Skeletal muscle satellite cell (primary cell): ENCODE measurements around the gene PKD2.

ENCODE experiments used
- H3K27me3 ChIP-seq: 2 replicates; pipeline ENCODE4 v1.7.0; 2013; ENCODE audit warnings: low read length; ENCODE audit not compliant: control insufficient read depth, insufficient read depth
- H3K36me3 ChIP-seq: 2 replicates; pipeline ENCODE4 v1.7.0; 2013; ENCODE audit warnings: mild to moderate bottlenecking, control low read depth, low read length; ENCODE audit not compliant: insufficient read depth
- H3K4me1 ChIP-seq: 2 replicates; pipeline ENCODE4 v1.7.0; 2013; ENCODE audit warnings: low read length; ENCODE audit not compliant: control insufficient read depth, insufficient read depth
- H3K4me2 ChIP-seq: 2 replicates; pipeline ENCODE4 v1.7.0; 2013; ENCODE audit warnings: mild to moderate bottlenecking, low read length
- H3K4me3 ChIP-seq: 2 replicates; pipeline ENCODE4 v1.7.0; 2013; ENCODE audit warnings: low read length
- H3K9ac ChIP-seq: 2 replicates; pipeline ENCODE4 v1.7.0; 2013; ENCODE audit warnings: mild to moderate bottlenecking, low read depth, low read length, moderate library complexity
- H3K9me3 ChIP-seq: replicated peaks from 2 replicates; pipeline ENCODE4 v1.7.0; 2013; ENCODE audit warnings: mild to moderate bottlenecking, control low read depth, low read length

The PKD2 gene

DNA sequence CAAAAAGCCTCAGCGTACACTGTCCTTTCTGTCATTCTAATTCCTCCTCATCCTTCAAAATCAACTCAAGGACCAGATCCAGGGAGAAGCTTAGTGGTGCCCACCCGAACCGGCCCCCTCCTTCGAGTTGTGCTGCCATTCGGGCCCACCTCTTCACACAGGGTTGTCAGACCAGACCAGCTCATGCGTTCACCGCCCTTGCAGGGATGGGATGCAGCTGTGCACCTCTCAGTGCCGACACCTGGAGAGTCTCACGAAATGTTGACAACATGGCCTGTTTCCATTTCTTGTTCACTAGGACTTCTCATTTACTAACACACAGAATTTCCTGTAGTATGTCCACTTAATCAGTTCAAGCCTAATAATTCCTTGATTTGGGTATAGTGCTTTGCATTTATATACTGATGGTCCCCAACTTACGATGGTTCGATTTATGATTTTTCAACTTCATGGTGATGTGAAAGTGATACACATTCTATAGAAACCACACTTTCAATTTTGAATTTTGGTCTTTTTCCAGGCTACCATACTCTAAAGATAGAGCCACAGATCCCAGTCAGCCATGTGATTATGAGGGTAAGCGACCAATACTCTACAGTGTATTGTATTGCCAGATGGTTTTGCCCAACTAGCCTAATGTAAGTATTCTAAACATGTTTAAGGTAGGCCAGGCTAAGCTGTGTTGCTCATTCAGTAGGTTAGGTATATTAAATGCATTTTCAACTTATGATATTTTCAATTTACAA, 23.3 kb downstream of the PKD2 start:
- Histone ChIP-seq H3K27me3 (no peaks in the 10 kb centered on the region), H3K4me3 (no peak overlapping the region), H3K4me2 (no peak overlapping the region), H3K9ac (no peak overlapping the region), H3K9me3 (no peaks in the 10 kb centered on the region), H3K4me1 (peaks cover 23% of the 10 kb centered on the region), H3K36me3 (peaks cover 32% of the 10 kb centered on the region)

DNA sequence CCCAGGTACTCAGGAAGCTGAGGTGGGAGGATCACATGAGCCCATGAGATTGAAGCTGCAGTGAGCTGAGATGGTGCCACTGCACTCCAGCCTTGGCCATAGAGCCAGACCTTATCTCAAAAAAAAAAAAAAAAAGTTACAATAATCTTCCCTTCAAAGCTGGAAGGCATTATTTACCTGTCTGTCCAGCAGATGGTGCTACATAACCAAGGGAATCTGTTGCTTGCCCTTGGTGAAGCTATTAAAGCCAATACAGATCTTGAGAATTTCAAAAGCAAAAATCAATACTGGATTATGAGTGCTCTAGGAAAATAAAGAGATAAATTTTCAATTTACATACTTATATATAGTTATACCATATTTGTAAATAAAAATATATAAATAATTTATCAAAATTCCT, 25.9 kb downstream of the PKD2 start:
- H3K36me3 ChIP-seq: peaks cover 50% of the 10 kb centered on the region
- no peaks in the 10 kb centered on the region for H3K27me3 ChIP-seq
- H3K4me3 ChIP-seq: no peak overlapping the region
- H3K4me2 ChIP-seq: no peak overlapping the region
- H3K9ac ChIP-seq: no peak overlapping the region
- no peaks in the 10 kb centered on the region for H3K9me3 ChIP-seq
- H3K4me1 ChIP-seq: peaks cover 14% of the 10 kb centered on the region

DNA sequence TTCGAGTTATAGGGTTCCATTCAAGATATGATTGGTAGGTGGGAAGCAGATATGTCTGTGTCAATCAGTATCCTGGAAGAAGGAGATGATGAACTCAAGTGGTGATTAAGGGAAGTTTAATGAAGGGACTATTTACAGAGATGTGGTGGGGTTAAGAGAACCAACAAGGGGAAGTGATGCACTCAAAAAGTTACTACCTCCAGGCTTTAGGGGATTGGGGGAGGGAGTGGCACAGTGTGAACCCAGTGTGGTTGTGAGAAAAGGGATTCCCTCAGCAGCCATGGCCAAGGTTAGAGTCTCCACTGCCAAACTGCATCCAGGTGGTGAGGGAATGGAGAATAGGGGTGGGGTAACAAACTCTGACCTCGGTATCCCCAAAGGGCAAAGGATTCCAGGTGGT, 27.9 kb downstream of the PKD2 start:
- H3K4me3 ChIP-seq: no peak overlapping the region
- H3K9me3 ChIP-seq: no peaks in the 10 kb centered on the region
- H3K27me3 ChIP-seq: no peaks in the 10 kb centered on the region
- peaks cover 62% of the 10 kb centered on the region for H3K36me3 ChIP-seq
- H3K4me1 ChIP-seq: peaks cover 3% of the 10 kb centered on the region
- no peak overlapping the region for H3K9ac ChIP-seq
- H3K4me2 ChIP-seq: no peak overlapping the region

DNA sequence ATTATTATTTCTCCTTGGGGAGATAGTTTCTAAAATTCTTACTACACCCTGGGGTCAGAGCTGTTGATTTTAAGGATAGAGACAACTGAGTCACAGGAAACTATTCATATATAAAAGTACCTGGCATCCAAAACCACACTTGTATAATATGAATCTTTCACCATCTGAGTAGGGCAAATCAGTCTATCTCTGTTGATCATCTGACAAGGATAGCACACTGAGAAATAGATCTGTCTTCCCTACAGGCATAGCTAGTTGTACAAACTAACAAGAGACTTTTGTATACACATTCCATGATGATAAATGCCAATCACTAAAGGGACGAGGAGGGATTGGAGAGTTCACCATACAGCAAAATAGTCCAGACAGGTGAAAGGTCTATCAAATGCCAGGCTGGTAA, 30.0 kb downstream of the PKD2 start:
- H3K27me3 ChIP-seq: no peaks in the 10 kb centered on the region
- H3K4me3 ChIP-seq: no peak overlapping the region
- no peaks in the 10 kb centered on the region for H3K9me3 ChIP-seq
- no peak overlapping the region for H3K9ac ChIP-seq
- H3K4me1 ChIP-seq: peaks cover 5% of the 10 kb centered on the region
- H3K36me3 ChIP-seq: peaks cover 77% of the 10 kb centered on the region
- H3K4me2 ChIP-seq: no peak overlapping the region

GRCh38 chr4:88037936-88038335, 30.5 kb downstream of the PKD2 start:
- Histone ChIP-seq H3K36me3 (peaks cover 80% of the 10 kb centered on the region), H3K9ac (no peak overlapping the region), H3K4me1 (peaks cover 9% of the 10 kb centered on the region), H3K4me3 (no peak overlapping the region), H3K4me2 (no peak overlapping the region), H3K9me3 (no peaks in the 10 kb centered on the region), H3K27me3 (no peaks in the 10 kb centered on the region)

DNA sequence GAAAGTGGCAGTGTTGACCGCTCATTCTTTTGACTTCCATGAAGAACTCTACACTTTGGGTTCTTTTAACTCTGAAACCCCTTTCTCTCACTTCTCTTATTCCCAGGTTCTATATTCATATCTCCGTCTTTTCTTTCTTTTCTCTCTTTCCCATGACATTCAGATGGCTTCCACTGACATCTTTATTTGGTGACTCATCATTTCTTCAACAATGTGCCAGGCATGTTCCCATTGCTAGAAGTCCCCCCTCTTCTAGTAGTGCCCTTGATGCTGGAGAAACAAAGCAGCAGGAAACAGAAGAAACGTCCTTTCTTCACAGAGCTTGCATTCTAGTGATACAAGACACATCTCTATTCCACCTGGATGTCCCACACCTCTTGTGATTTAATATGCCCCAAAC, 33.3 kb downstream of the PKD2 start:
- H3K9ac ChIP-seq: no peak overlapping the region
- no peak overlapping the region for H3K4me3 ChIP-seq
- peaks cover 91% of the 10 kb centered on the region for H3K36me3 ChIP-seq
- H3K4me2 ChIP-seq: no peak overlapping the region
- H3K9me3 ChIP-seq: no peaks in the 10 kb centered on the region
- H3K4me1 ChIP-seq: peaks cover 16% of the 10 kb centered on the region
- no peaks in the 10 kb centered on the region for H3K27me3 ChIP-seq

DNA sequence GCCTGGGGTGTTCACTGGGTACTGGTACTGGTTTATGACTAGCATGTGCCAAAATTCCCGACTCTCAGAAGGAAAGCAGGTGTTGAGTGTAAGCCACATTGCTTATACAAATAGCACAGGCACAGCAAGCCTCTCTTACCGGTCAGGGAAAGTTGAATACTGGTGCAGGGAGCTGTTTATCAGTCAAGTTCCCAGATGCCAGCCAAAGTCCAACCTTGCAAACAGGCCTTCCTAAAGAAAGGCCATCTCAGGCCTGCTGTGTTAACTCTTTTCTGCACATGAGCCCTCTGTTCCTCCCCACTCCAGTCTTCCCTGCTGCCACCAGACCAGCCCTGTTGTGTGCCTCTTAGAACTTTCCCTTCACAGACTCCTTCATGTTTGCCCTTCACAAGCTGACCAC, 34.2 kb downstream of the PKD2 start:
- Histone ChIP-seq H3K4me1 (peaks cover 16% of the 10 kb centered on the region), H3K36me3 (peaks cover 90% of the 10 kb centered on the region), H3K27me3 (no peaks in the 10 kb centered on the region)

GRCh38 chr4:88043001-88043400, 35.6 kb downstream of the PKD2 start:
- Histone ChIP-seq H3K36me3 (peaks cover 90% of the 10 kb centered on the region), H3K9me3 (no peaks in the 10 kb centered on the region), H3K4me2 (no peak overlapping the region), H3K4me3 (no peak overlapping the region), H3K9ac (no peak overlapping the region), H3K4me1 (peaks cover 16% of the 10 kb centered on the region), H3K27me3 (no peaks in the 10 kb centered on the region)

More for the DNA sequence above, 34.2 kb downstream of the PKD2 start:
- Histone ChIP-seq H3K9ac (no peak overlapping the region), H3K4me2 (no peak overlapping the region), H3K4me3 (no peak overlapping the region), H3K9me3 (no peaks in the 10 kb centered on the region)

GRCh38 chr4:88043586-88044340, 36.3 kb downstream of the PKD2 start:
- H3K36me3 ChIP-seq: peaks cover 90% of the 10 kb centered on the region
- no peaks in the 10 kb centered on the region for H3K9me3 ChIP-seq
- H3K27me3 ChIP-seq: no peaks in the 10 kb centered on the region
- H3K4me1 ChIP-seq: peaks cover 16% of the 10 kb centered on the region
- no peak overlapping the region for H3K9ac ChIP-seq
- H3K4me3 ChIP-seq: no peak overlapping the region
- no peak overlapping the region for H3K4me2 ChIP-seq

GRCh38 chr4:88045021-88045420, 37.6 kb downstream of the PKD2 start:
- Histone ChIP-seq H3K4me1 (peaks cover 16% of the 10 kb centered on the region), H3K36me3 (peaks cover 83% of the 10 kb centered on the region), H3K4me3 (no peak overlapping the region), H3K4me2 (no peak overlapping the region), H3K27me3 (no peaks in the 10 kb centered on the region), H3K9ac (no peak overlapping the region), H3K9me3 (no peaks in the 10 kb centered on the region)

GRCh38 chr4:88054229-88054628, 46.8 kb downstream of the PKD2 start:
- peaks cover 59% of the 10 kb centered on the region for H3K36me3 ChIP-seq
- H3K9me3 ChIP-seq: no peaks in the 10 kb centered on the region
- H3K27me3 ChIP-seq: no peaks in the 10 kb centered on the region
- H3K9ac ChIP-seq: no peak overlapping the region
- H3K4me3 ChIP-seq: no peak overlapping the region
- H3K4me2 ChIP-seq: no peak overlapping the region
- H3K4me1 ChIP-seq: no peaks in the 10 kb centered on the region

DNA sequence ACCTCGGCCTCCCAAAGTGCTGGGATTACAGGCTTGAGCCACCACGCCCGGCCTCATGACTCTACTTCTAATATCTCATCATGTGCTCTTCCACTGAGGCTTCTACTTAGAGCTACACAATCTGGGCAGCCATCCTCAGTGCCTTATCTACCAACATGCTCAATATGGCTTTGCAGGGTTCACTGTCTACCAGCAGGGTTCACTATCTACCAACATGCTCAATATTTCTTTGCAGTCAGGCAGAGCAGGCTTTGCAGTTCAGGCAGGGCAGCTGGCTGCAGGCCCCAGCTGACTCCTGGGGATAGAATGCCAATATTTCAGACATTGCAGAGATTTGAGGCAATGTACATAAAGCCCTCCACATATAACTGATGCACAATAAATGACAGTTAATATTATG, 47.5 kb downstream of the PKD2 start:
- H3K4me3 ChIP-seq: no peak overlapping the region
- H3K9me3 ChIP-seq: no peaks in the 10 kb centered on the region
- no peaks in the 10 kb centered on the region for H3K27me3 ChIP-seq
- H3K4me1 ChIP-seq: no peaks in the 10 kb centered on the region
- H3K36me3 ChIP-seq: peaks cover 64% of the 10 kb centered on the region
- no peak overlapping the region for H3K9ac ChIP-seq
- no peak overlapping the region for H3K4me2 ChIP-seq
